HG03097 (cell line): ENCODE results near the gene MMD.
"Not testable (repeated sequence)": the region's sequence is repeated elsewhere in the genome, so short reads cannot be mapped to it uniquely, and the experiment has no call there.

ENCODE experiments used
- ATAC-seq: cut with Tn5 transposase; IDR thresholded peaks from one replicate; pipeline ENCODE4 v1.9.1; 2021; ENCODE audit not compliant: unreplicated experiment, low FRiP score

Gene MMD

GRCh38 chr17:55444471-55445441 is 23.1 kb upstream of the MMD start:
- ATAC-seq: peak; percentile 78

- ATAC-seq: no peak
Measured at GRCh38 chr17:55443904-55444303, 22.3 kb upstream of the MMD start.

GRCh38 chr17:55442953-55443683 is 21.5 kb upstream of the MMD start:
- no peak for ATAC-seq

- ATAC-seq: no peak
Measured at GRCh38 chr17:55442462-55442861, 20.8 kb upstream of the MMD start.

- no peak for ATAC-seq
Measured at GRCh38 chr17:55441544-55441943, 19.9 kb upstream of the MMD start.

GRCh38 chr17:55440391-55440790 is 18.8 kb upstream of the MMD start:
- no peak for ATAC-seq

- ATAC-seq: peak; percentile 69
Measured at GRCh38 chr17:55437159-55437605, 15.5 kb upstream of the MMD start.

DNA sequence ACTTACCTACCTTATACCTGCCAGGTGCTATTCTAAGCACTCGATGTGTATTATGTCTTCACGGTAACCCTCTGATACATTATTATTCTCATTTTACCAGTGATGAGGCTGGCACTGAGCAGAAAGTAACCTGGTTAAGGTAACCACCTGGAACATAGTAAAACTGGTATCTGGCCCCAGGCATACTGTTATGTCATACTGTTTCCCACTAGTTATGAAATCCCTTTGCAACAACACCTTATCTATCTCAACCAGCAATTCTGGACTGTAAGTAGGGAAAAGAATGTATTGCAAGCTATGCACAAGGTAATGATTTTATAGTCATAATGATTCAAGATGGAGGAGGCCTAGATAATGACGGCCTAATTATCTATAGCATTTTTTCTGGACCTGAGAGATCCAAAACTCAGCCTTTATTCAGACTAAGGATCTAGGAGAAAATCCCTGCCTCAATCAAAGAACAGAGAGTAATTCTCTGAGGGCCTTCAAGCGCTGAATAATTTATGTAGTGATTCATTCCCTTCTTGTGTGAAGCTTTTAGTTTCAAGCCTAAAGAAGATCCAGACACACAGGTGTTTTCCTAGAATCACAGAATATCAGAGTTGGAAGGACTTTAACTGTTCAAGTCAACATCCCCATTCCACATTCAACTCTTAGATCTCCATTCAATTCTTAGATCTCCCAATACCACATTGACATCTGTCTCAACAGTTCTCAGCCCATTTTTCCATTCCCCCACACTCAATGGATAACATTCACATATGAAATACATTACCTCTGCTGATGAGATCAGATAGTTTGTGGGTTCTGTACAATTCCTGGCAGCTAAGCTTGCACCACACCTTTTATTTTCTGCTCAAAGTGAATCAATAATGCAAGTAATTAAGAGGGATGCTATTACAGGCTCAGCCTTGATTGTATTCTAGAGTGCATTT is 14.9 kb upstream of the MMD start:
- ATAC-seq: peak; percentile 3

- ATAC-seq: no peak
Measured at GRCh38 chr17:55435408-55435807, 13.8 kb upstream of the MMD start.

GRCh38 chr17:55434721-55435120 is 13.1 kb upstream of the MMD start:
- ATAC-seq: no peak

DNA sequence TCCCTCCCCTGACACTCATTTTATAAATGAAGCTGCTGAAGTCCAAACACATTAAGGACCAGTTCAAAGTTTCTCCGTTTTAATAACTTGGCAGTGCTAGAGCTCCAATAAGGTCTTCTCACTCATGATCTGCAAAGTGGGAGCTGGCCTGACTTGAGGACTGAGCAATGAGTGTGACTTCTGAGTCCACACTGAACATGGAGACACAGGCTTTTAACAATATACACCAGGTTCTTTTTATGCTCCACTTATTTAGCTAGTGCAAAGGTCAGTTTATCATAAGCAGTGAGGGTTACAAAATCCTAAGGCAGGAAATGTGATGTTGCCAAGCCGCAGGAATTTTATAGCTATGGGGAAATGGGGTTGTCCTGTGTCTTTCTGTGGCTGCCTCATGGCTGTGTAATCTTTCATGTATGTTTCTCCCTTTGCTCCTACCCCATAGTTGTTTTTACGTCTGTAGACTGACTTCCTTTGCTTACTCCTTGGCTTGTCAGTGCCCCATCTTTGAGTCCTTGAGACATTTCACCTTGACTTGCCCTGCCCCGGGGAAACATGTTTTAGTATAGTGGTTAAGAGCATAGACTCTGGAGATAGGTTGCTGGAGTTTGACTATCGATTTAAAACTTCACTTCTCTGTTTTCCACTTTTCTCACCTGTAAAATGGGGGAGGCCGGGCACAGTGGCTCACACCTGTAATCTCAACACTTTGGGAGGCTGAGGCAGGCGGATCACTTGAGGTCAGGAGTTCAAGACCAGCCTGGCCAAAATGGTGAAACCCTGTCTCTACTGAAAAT is 12.2 kb upstream of the MMD start:
- no peak for ATAC-seq

DNA sequence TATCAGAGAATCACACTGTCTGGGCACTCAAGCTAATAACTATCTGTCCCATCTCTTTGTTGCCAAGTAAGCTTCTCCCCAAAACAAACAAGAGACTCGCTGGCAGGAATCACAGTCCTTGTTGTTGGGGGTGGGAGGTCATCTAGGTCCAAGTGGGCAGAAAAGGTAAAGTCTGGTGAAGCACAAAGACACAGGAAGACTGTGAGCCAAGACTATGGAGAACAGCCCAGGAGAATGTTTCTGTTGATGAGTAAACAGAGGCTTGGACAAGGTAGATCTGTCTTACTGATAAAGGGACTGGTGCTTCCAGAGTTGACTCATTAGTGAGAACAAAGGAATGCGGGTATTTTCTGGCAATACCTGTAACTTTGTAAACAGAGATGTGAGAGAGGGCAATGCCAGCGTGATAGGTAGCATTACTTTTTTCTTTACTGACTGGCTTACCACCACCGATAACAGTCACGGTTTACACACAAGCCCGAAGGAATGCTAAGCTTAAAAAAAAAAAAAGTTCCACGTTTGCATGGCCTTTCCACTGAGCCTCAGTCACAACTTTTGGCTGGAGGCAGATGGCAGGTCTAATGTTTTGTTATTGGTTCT is 11.5 kb upstream of the MMD start:
- ATAC-seq: no peak

DNA sequence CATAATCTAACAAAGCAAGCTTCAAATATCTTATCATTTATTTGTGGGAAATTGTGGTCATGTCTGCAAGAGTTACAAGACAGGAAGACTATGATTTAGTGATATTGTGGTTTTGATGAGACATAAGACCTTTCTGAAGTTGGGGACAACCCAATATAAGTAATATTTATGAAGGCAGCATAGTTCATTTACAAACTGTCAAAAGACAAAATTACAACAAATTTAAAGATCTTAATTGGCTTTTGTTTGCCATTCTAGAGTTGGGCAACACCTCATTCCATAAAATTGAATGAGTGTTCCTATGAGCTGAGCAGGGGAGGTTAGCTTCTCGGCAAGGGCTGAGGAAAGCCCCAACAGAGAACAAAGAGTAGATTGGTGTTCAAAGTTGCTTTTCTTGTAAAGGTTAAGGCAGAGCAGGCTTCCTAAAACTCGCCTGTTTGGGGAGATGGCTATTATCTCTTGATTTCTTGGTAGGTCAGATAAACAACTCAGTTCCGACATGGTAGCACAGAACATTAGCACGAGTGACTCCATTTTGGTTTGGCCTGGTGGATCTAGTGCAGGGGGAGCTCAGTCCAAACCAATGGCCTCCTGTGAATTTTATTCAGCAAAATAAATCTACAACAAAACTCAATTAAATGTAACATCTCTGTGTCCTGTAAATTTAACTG is 10.9 kb upstream of the MMD start:
- ATAC-seq: no peak

GRCh38 chr17:55431914-55432313 is 10.3 kb upstream of the MMD start:
- not testable (repeated sequence) for ATAC-seq

GRCh38 chr17:55430541-55431288 is 9.1 kb upstream of the MMD start:
- ATAC-seq: no peak

DNA sequence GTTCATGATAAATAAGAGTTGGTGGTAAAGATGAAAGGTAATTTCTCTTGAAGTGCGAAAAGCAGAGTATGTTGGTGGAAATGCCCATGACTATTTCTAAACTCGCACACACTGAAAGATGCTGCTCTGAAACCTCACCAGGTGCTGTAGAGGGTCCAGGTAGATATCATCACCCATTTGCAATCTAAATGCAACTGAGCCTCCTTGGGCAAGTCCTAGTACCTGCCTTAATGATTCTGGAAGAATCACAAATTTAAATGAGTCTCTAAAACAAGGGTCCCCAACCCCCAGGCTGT is 5.9 kb upstream of the MMD start:
- no peak for ATAC-seq

GRCh38 chr17:55426851-55427586 is 5.4 kb upstream of the MMD start:
- no peak for ATAC-seq
